Mesendoderm (in vitro differentiated cells): ENCODE measurements around the gene NCKAP1.

Source experiments
- DNase-seq: peaks from one replicate; pipeline ENCODE4 v3.0.0; 2013
- H2AK5ac ChIP-seq: 2 replicates; pipeline ENCODE4 v1.6.1; 2013; ENCODE audit warnings: low read length, inconsistent platforms
- H2BK120ac ChIP-seq: 2 replicates; pipeline ENCODE4 v1.6.1; 2013; ENCODE audit warnings: low read depth, mild to moderate bottlenecking, low read length, moderate library complexity, mixed read lengths
- H2BK15ac ChIP-seq: replicated peaks from 2 replicates; pipeline ENCODE4 v1.6.1; 2013; ENCODE audit warnings: low read depth, mild to moderate bottlenecking, moderate library complexity
- H2BK5ac ChIP-seq: 2 replicates; pipeline ENCODE4 v1.6.1; 2013; ENCODE audit warnings: low read length, inconsistent platforms
- H3K18ac ChIP-seq: 2 replicates; pipeline ENCODE4 v1.6.1; 2013; ENCODE audit warnings: mild to moderate bottlenecking, low read length, mixed read lengths
- H3K23ac ChIP-seq: one replicate; pipeline ENCODE4 v1.6.1; 2013; ENCODE audit warnings: low read length
- H3K27ac ChIP-seq: 2 replicates; pipeline ENCODE4 v1.5.1; 2013; ENCODE audit warnings: low read depth, mild to moderate bottlenecking, inconsistent platforms, low read length, moderate library complexity
- H3K27me3 ChIP-seq: 2 replicates; pipeline ENCODE4 v1.6.1; 2013; ENCODE audit warnings: low read length, control low read depth, mild to moderate bottlenecking, inconsistent platforms; ENCODE audit not compliant: insufficient read depth, poor library complexity
- H3K36me3 ChIP-seq: 2 replicates; pipeline ENCODE4 v1.6.1; 2013; ENCODE audit warnings: low read length, inconsistent platforms; ENCODE audit not compliant: control insufficient read depth, insufficient read depth
- H3K4ac ChIP-seq: one replicate; pipeline ENCODE4 v1.6.1; 2013; ENCODE audit warnings: low read depth, mild to moderate bottlenecking, low read length, moderate library complexity
- H3K4me1 ChIP-seq: 2 replicates; pipeline ENCODE4 v1.6.1; 2013; ENCODE audit warnings: low read depth, low read length, inconsistent platforms; ENCODE audit not compliant: control insufficient read depth
- H3K4me2 ChIP-seq: 2 replicates; pipeline ENCODE4 v1.6.1; 2013; ENCODE audit warnings: low read length
- H3K4me3 ChIP-seq: 2 replicates; pipeline ENCODE4 v1.5.1; 2013; ENCODE audit warnings: mild to moderate bottlenecking, low read length
- H3K56ac ChIP-seq: one replicate; pipeline ENCODE4 v1.6.1; 2013; ENCODE audit warnings: low read length
- H3K79me1 ChIP-seq: 2 replicates; pipeline ENCODE4 v1.6.1; 2013; ENCODE audit warnings: low read length, inconsistent platforms
- H3K79me2 ChIP-seq: 2 replicates; pipeline ENCODE4 v1.6.1; 2013; ENCODE audit warnings: mild to moderate bottlenecking, low read length; ENCODE audit not compliant: control insufficient read depth, insufficient read depth
- H3K9ac ChIP-seq: 2 replicates; pipeline ENCODE4 v1.6.1; 2013; ENCODE audit warnings: low read length, inconsistent platforms
- H4K5ac ChIP-seq: one replicate; pipeline ENCODE4 v1.6.1; 2013; ENCODE audit warnings: low read length
- H4K8ac ChIP-seq: one replicate; pipeline ENCODE4 v1.6.1; 2013; ENCODE audit warnings: low read depth, mild to moderate bottlenecking, control low read depth, low read length, moderate library complexity
- WGBS: extraction: QIAGEN DNeasy Blood & Tissue Kit; methylation state at CpG from one replicate; pipeline ENCODE4 v1.1.7; 2013; ENCODE audit warnings: low lambda C conversion rate, missing lambda C conversion rate; ENCODE audit not compliant: insufficient coverage; ENCODE audit errors: extremely low coverage; 5-methylcytosine and 5-hydroxymethylcytosine counted together

The NCKAP1 gene

DNA sequence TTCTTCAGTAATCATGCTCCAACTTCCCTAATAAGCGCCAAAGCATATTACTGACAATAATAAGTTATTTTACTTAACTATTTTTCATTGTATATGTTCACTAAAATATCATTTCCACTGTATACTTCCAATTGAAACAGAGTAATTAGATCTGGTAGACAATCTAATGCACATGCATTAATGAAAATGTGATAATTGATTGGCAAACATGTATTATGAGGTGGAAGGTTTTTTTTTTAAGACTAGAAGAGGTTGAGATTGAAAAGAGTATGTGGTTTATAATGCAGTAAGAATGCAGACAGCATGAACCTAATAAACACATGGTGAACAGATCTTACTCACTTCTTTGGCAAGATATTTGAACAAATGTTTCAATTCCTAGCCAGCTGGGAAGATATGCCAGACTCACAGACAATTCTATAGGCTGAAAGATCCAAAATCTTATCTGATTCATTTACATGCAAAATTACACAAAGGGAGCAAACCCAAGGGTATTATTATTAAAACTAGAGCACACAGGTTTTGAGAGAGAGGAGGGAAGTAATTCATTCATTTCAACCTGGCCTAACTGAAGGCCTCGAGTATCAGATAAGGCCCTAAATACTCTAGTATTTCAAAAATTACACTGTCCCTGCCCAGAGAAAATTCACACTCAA is 2.8 kb downstream of the NCKAP1 start:
- Histone ChIP-seq H4K8ac (no peak overlapping the region), H2AK5ac (no peak overlapping the region), H4K5ac (no peak overlapping the region), H3K79me2 (peaks cover 58% of the 10 kb centered on the region), H3K9ac (peak overlapping the region; percentile 31), H3K4ac (no peak overlapping the region), H3K18ac (no peak overlapping the region), H3K23ac (no peak overlapping the region), H3K79me1 (no peaks in the 10 kb centered on the region), H3K4me1 (no peaks in the 10 kb centered on the region), H2BK5ac (no peak overlapping the region), H2BK120ac (no peak overlapping the region), H3K56ac (peak overlapping the region; percentile 18), H3K4me3 (no peak overlapping the region), H2BK15ac (no peak overlapping the region), H3K27ac (peak overlapping the region; percentile 26), H3K4me2 (peak overlapping the region; percentile 36), H3K27me3 (no peaks in the 10 kb centered on the region), H3K36me3 (no peaks in the 10 kb centered on the region)
- no peak for DNase-seq
- no CpG with 5 or more reads among the region's 2 CpGs for WGBS

DNA sequence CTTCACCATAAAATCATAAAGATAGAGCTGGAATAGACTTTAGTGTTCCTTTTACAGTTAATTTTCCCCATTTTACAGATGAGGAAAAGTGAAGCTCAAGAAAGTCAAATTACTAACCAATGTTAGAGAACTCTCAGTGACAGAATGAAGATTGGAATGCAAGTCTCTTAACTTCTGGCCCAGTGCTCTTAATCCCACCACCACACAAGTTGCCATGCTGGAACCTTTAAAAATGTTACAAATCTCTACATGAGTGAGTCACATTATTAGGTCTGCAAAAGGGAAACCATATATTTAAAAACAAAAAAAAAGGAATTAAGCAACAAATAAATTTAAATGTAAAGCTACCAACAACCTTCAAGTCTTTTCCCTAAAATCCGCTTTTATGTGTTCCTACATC is 3.5 kb downstream of the NCKAP1 start:
- Histone ChIP-seq H3K18ac (no peak overlapping the region), H3K36me3 (no peaks in the 10 kb centered on the region), H2BK15ac (no peak overlapping the region), H3K27ac (no peak overlapping the region), H3K79me2 (peaks cover 64% of the 10 kb centered on the region), H3K4me1 (no peaks in the 10 kb centered on the region), H3K4ac (no peak overlapping the region), H3K56ac (no peak overlapping the region), H3K4me2 (no peak overlapping the region), H2BK5ac (no peak overlapping the region), H3K27me3 (no peaks in the 10 kb centered on the region), H2AK5ac (no peak overlapping the region), H3K23ac (no peak overlapping the region), H4K8ac (no peak overlapping the region), H2BK120ac (no peak overlapping the region), H3K79me1 (no peaks in the 10 kb centered on the region), H4K5ac (no peak overlapping the region), H3K4me3 (no peak overlapping the region), H3K9ac (no peak overlapping the region)
- DNase-seq, result peak; percentile 69
- WGBS, result no CpG with 5 or more reads among the region's 1 CpG

GRCh38 chr2:183033951-183034350 is 4.3 kb downstream of the NCKAP1 start:
- no peaks in the 10 kb centered on the region for H3K36me3 ChIP-seq
- no peak overlapping the region for H2BK120ac ChIP-seq
- H4K5ac ChIP-seq, result no peak overlapping the region
- no peak overlapping the region for H3K23ac ChIP-seq
- no peak overlapping the region for H3K27ac ChIP-seq
- no peak overlapping the region for H3K4me2 ChIP-seq
- no peak overlapping the region for H2BK5ac ChIP-seq
- H4K8ac ChIP-seq, result no peak overlapping the region
- no peaks in the 10 kb centered on the region for H3K27me3 ChIP-seq
- no peaks in the 10 kb centered on the region for H3K79me1 ChIP-seq
- no peak overlapping the region for H2BK15ac ChIP-seq
- H3K4me3 ChIP-seq, result no peak overlapping the region
- no CpG with 5 or more reads among the region's 1 CpG for WGBS
- no peak overlapping the region for H3K56ac ChIP-seq
- H3K18ac ChIP-seq, result no peak overlapping the region
- H3K4me1 ChIP-seq, result no peaks in the 10 kb centered on the region
- no peak for DNase-seq
- H3K79me2 ChIP-seq, result peaks cover 72% of the 10 kb centered on the region
- no peak overlapping the region for H2AK5ac ChIP-seq
- H3K4ac ChIP-seq, result no peak overlapping the region
- no peak overlapping the region for H3K9ac ChIP-seq

- no peak overlapping the region for H3K9ac ChIP-seq
- no peak overlapping the region for H3K56ac ChIP-seq
- no peak overlapping the region for H4K5ac ChIP-seq
- no peak overlapping the region for H3K4me3 ChIP-seq
- no peaks in the 10 kb centered on the region for H3K36me3 ChIP-seq
- no peak overlapping the region for H3K27ac ChIP-seq
- H3K23ac ChIP-seq, result no peak overlapping the region
- no peak overlapping the region for H2BK15ac ChIP-seq
- no peak overlapping the region for H2BK120ac ChIP-seq
- no peak for DNase-seq
- H3K27me3 ChIP-seq, result no peaks in the 10 kb centered on the region
- no peak overlapping the region for H3K4me2 ChIP-seq
- H2AK5ac ChIP-seq, result no peak overlapping the region
- WGBS, result no CpG with 5 or more reads among the region's 4 CpGs
- H3K79me2 ChIP-seq, result peaks cover 72% of the 10 kb centered on the region
- H3K4me1 ChIP-seq, result no peaks in the 10 kb centered on the region
- no peaks in the 10 kb centered on the region for H3K79me1 ChIP-seq
- H4K8ac ChIP-seq, result no peak overlapping the region
- no peak overlapping the region for H3K4ac ChIP-seq
- peak overlapping the region; percentile 68 for H3K18ac ChIP-seq
- no peak overlapping the region for H2BK5ac ChIP-seq
These were observed 6.1 kb downstream of the NCKAP1 start for GRCh38 chr2:183031911-183032794.

DNA sequence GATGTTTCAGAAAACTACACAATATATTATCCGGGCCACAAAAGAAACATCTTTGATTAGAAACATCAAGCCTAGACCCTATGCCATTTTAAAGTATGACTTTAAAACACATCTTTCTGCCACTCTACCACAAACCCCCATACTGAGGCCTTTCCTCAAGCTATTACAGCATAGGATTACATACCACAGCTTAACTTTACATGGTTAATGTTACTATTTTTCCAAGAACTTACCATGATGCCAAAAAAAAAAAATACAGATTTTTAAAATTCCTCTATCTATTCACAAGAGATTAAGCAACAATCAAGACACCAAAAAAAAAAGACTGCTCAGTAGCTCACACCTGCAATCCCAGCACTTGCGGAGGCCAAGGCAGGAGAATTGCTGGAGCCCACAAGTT is 9.0 kb downstream of the NCKAP1 start:
- Histone ChIP-seq H3K4ac (no peak overlapping the region), H3K79me1 (no peaks in the 10 kb centered on the region), H2AK5ac (no peak overlapping the region), H4K8ac (no peak overlapping the region), H2BK120ac (no peak overlapping the region), H3K4me2 (no peak overlapping the region), H3K36me3 (no peaks in the 10 kb centered on the region), H3K79me2 (peaks cover 63% of the 10 kb centered on the region), H4K5ac (no peak overlapping the region), H3K23ac (no peak overlapping the region), H3K18ac (no peak overlapping the region), H3K56ac (no peak overlapping the region), H3K27ac (no peak overlapping the region), H3K27me3 (no peaks in the 10 kb centered on the region), H2BK15ac (no peak overlapping the region), H3K4me3 (no peak overlapping the region), H3K9ac (no peak overlapping the region), H3K4me1 (no peaks in the 10 kb centered on the region), H2BK5ac (no peak overlapping the region)
- no CpG with 5 or more reads among the region's 2 CpGs for WGBS
- DNase-seq, result no peak
